DND-41 (cell line): ENCODE data around the gene NUDCD3.

Source experiments
- ATAC-seq: fragments of 200-7000 bp; cut with Tn5 transposase; 3 replicates; pipeline ENCODE4 v1.9.1; 2021; ENCODE audit warnings: low read depth; ENCODE audit not compliant: insufficient read depth
- DNase-seq: peaks from one replicate; pipeline ENCODE4 v3.0.0-alpha.2; 2020
- H2AFZ ChIP-seq: 2 replicates; pipeline ENCODE4 v1.6.0; 2012; ENCODE audit warnings: low read depth, low read length
- H3K27ac ChIP-seq: 2 replicates; pipeline ENCODE4 v1.5.1; 2012; ENCODE audit warnings: low read length, inconsistent platforms
- H3K27me3 ChIP-seq: fragments of 200-600 bp; sonication (generic); 2 replicates; pipeline ENCODE4 v1.6.0; 2012; ENCODE audit warnings: low read length, mild to moderate bottlenecking, inconsistent platforms; ENCODE audit not compliant: insufficient read depth, poor library complexity
- H3K36me3 ChIP-seq: 2 replicates; pipeline ENCODE4 v1.5.1; 2012; ENCODE audit warnings: low read length, inconsistent platforms; ENCODE audit not compliant: insufficient read depth
- H3K4me1 ChIP-seq: 2 replicates; pipeline ENCODE4 v1.5.1; 2012; ENCODE audit warnings: mild to moderate bottlenecking, low read length; ENCODE audit not compliant: insufficient read depth
- H3K4me2 ChIP-seq: 2 replicates; pipeline ENCODE4 v1.6.0; 2012; ENCODE audit warnings: mild to moderate bottlenecking, moderate library complexity, low read length, inconsistent platforms; ENCODE audit not compliant: insufficient read depth
- H3K4me3 ChIP-seq, 2 experiments: fragments of 200-600 bp in 1 of 2; shearing (Covaris generic) in 1 of 2; 2 replicates each; pipeline ENCODE4 v1.5.1; 2012 to 2016; ENCODE audit warnings: inconsistent platforms in 2 of 2, low read length in 2 of 2, mild to moderate bottlenecking in 2 of 2, low read depth in 1 of 2, moderate library complexity in 1 of 2
- H3K79me2 ChIP-seq: 2 replicates; pipeline ENCODE4 v1.6.0; 2012; ENCODE audit warnings: low read length, inconsistent platforms; ENCODE audit not compliant: insufficient read depth
- H3K9ac ChIP-seq: 2 replicates; pipeline ENCODE4 v1.6.0; 2012; ENCODE audit warnings: low read depth, mild to moderate bottlenecking, inconsistent platforms, low read length, moderate library complexity
- H3K9me3 ChIP-seq: 2 replicates; pipeline ENCODE4 v1.5.1; 2012; ENCODE audit warnings: low read length, moderate library complexity, mild to moderate bottlenecking, inconsistent platforms; ENCODE audit not compliant: insufficient read depth, severe bottlenecking
- H4K20me1 ChIP-seq: 2 replicates; pipeline ENCODE4 v1.6.0; 2012; ENCODE audit warnings: low read length; ENCODE audit not compliant: insufficient read depth
- EZH2 ChIP-seq: IDR thresholded peaks from 3 replicates; pipeline ENCODE4 v1.6.1; 2012; ENCODE audit warnings: borderline replicate concordance, low read depth, mild to moderate bottlenecking, moderate library complexity, low read length, inconsistent platforms; ENCODE audit not compliant: severe bottlenecking
- TF ChIP-seq, protein P1 (sequence below): IDR thresholded peaks from 2 replicates; pipeline ENCODE4 v1.5.1; 2012; ENCODE audit warnings: borderline replicate concordance, low read length, moderate library complexity, mild to moderate bottlenecking; ENCODE audit not compliant: poor library complexity, severe bottlenecking; ENCODE audit errors: extremely low read depth

NUDCD3 gene

DNA sequence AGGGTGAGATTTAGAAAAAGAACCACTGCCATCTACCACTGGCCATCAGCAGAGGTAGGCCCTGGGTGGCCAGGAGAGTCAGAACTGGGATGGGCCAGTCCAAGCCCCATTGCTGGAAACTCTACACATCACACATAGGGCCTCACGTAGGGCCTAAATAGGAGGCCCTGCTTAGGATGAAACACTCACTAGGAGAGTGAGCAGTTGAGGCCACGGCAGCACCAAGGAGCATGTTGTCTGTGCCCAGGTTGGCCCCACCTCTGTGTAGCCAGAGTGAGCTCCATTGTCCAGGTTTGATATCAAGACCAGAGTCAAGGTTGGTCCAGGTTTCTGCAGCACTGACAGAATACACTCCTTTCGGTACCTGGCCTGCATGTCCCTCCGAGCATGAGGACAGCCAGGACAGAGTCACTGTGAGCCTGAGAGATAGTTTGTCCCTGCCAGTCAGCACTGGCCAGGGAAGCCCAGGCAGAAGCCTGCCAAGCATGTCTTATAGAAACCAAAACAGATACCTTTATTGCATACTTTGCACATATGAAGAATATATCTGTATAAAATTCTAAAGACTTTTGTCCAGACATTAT is 87.2 kb downstream of the NUDCD3 start:
- H2AFZ ChIP-seq = no peak overlapping the region
- no peaks in the 10 kb centered on the region for H3K27me3 ChIP-seq
- ATAC-seq = no peak
- no peak overlapping the region for H3K4me3 ChIP-seq
- TF ChIP-seq EZH2 = no peak
- TF ChIP-seq, protein P1, sequence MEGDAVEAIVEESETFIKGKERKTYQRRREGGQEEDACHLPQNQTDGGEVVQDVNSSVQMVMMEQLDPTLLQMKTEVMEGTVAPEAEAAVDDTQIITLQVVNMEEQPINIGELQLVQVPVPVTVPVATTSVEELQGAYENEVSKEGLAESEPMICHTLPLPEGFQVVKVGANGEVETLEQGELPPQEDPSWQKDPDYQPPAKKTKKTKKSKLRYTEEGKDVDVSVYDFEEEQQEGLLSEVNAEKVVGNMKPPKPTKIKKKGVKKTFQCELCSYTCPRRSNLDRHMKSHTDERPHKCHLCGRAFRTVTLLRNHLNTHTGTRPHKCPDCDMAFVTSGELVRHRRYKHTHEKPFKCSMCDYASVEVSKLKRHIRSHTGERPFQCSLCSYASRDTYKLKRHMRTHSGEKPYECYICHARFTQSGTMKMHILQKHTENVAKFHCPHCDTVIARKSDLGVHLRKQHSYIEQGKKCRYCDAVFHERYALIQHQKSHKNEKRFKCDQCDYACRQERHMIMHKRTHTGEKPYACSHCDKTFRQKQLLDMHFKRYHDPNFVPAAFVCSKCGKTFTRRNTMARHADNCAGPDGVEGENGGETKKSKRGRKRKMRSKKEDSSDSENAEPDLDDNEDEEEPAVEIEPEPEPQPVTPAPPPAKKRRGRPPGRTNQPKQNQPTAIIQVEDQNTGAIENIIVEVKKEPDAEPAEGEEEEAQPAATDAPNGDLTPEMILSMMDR = no peak
- H4K20me1 ChIP-seq = peaks cover 10% of the 10 kb centered on the region
- H3K9ac ChIP-seq = no peak overlapping the region
- peaks cover 42% of the 10 kb centered on the region for H3K36me3 ChIP-seq
- H3K79me2 ChIP-seq = peaks cover 3% of the 10 kb centered on the region; the same call in 1 of the 2 replicates
- no peaks in the 10 kb centered on the region for H3K9me3 ChIP-seq
- no peaks in the 10 kb centered on the region for H3K4me1 ChIP-seq
- H3K27ac ChIP-seq = no peak overlapping the region
- DNase-seq = no peak
- H3K4me2 ChIP-seq = no peak overlapping the region

DNA sequence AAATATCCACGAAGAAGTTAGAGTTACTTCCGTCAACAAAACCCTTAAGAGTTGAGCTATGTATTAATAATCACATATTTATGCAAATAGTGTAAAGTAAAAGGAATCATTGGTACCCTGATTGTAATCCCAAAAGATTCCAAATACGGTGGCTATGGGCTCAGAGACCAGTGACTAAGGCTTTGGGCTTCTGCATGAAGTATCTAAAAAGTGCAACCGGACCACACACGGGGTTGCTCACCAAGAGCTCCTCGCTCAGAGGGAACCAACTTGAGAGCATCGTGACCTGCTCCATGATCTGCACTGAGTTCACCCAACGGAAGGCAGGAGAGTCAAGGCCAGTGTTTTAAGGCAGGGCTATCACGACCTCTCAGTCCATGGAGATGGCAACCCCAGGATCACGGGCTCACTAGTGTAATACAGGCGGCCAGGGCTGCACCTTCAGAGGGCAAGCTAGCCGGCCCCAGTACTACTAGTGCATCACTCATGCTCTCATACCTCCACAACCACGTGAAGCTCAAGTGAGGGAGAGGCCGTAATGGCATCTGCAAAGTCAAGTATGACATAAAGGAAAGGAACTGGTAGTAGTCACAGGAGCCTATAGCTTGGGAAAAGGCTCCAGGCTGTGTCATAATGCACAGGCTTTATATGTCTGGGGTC is 87.9 kb downstream of the NUDCD3 start:
- no peaks in the 10 kb centered on the region for H3K27me3 ChIP-seq
- ATAC-seq = no peak
- peaks cover 42% of the 10 kb centered on the region for H3K36me3 ChIP-seq
- H3K9ac ChIP-seq = no peak overlapping the region
- no peak overlapping the region for H3K4me3 ChIP-seq
- H4K20me1 ChIP-seq = peaks cover 10% of the 10 kb centered on the region
- no peak overlapping the region for H2AFZ ChIP-seq
- no peak for DNase-seq
- no peaks in the 10 kb centered on the region for H3K4me1 ChIP-seq
- TF ChIP-seq, protein P1 = no peak
- no peak for TF ChIP-seq EZH2
- no peak overlapping the region for H3K27ac ChIP-seq
- H3K9me3 ChIP-seq = no peaks in the 10 kb centered on the region
- H3K79me2 ChIP-seq = peaks cover 3% of the 10 kb centered on the region; the same call in 1 of the 2 replicates
- H3K4me2 ChIP-seq = no peak overlapping the region

DNA sequence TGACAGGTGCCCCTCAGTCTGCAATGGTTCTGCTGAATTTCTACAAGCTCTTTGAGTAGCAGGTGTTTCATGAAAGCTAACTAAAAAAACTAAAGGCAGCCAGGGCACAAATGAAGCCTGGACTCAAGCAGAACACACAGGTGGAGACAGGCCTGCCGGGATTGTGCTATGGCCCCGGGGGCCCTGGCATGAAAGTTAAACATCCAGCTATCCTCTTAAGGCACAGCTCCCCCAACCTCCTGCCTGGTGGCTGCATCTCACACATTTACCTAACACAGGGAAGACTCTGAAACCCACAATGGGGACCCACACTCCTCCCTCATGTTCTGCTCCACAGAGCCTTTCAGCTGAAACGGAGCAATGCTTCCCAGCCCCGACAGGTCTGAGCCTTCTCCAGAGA is 88.8 kb downstream of the NUDCD3 start:
- Histone ChIP-seq H3K9ac (no peak overlapping the region), H3K79me2 (peaks cover under 1% of the 10 kb centered on the region; the same call in 1 of the 2 replicates), H3K4me2 (no peak overlapping the region), H2AFZ (no peak overlapping the region), H3K9me3 (no peaks in the 10 kb centered on the region), H3K36me3 (peaks cover 44% of the 10 kb centered on the region), H4K20me1 (peaks cover 14% of the 10 kb centered on the region), H3K27ac (no peak overlapping the region), H3K4me1 (no peaks in the 10 kb centered on the region), H3K27me3 (no peaks in the 10 kb centered on the region), H3K4me3 (no peak overlapping the region)
- no peak for TF ChIP-seq EZH2
- TF ChIP-seq, protein P1 = no peak
- no peak for DNase-seq
- ATAC-seq = no peak
